PC-9 (cell line): Measurements from ENCODE around the gene SMG6.

Experiments used
- EZH2 ChIP-seq: fragments of 200-600 bp; sonication (generic); IDR thresholded peaks from 2 replicates; pipeline ENCODE4 v1.8.0; 2017; ENCODE audit warnings: antibody characterized with exemption, low read depth
- TF ChIP-seq, protein P1 (sequence below): fragments of 200-600 bp; sonication (generic); conservative IDR thresholded peaks from 2 replicates; pipeline ENCODE4 v1.6.1; 2017; ENCODE audit warnings: mixed run types, antibody characterized with exemption, mild to moderate bottlenecking, moderate library complexity

DNA sequence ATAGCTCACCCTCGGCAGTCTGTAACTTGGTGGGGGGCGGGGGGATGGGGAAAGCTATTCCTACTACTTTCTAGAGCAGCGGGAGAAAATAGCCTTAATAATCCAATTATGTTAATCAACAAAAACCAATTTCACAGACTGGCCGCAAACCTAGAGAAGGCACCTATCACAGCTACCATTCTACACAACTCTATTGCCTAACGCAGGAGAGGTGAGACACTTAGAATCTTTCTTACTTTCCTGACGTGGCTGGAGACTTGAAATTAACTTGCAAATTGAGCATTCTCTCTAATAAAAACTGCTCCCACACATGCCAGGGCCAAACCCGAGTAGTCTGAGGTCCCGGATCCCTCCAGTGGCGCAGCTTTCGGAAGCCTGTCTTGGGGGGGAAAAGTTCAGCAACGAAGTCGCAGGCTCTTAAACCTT, 794 bp downstream of the SMG6 start:
- TF ChIP-seq, protein P1, sequence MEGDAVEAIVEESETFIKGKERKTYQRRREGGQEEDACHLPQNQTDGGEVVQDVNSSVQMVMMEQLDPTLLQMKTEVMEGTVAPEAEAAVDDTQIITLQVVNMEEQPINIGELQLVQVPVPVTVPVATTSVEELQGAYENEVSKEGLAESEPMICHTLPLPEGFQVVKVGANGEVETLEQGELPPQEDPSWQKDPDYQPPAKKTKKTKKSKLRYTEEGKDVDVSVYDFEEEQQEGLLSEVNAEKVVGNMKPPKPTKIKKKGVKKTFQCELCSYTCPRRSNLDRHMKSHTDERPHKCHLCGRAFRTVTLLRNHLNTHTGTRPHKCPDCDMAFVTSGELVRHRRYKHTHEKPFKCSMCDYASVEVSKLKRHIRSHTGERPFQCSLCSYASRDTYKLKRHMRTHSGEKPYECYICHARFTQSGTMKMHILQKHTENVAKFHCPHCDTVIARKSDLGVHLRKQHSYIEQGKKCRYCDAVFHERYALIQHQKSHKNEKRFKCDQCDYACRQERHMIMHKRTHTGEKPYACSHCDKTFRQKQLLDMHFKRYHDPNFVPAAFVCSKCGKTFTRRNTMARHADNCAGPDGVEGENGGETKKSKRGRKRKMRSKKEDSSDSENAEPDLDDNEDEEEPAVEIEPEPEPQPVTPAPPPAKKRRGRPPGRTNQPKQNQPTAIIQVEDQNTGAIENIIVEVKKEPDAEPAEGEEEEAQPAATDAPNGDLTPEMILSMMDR = no peak
- no peak for TF ChIP-seq EZH2
